GM18517 (cell line): Measurements from ENCODE around the gene PNRC1.
"Not testable (repeated sequence)": the region's sequence is repeated elsewhere in the genome, so short reads cannot be mapped to it uniquely, and the experiment has no call there.

ENCODE experiments used
- ATAC-seq: cut with Tn5 transposase; IDR thresholded peaks from one replicate; pipeline ENCODE4 v1.9.1; 2021; ENCODE audit warnings: mild to moderate bottlenecking, moderate library complexity; ENCODE audit not compliant: unreplicated experiment

Gene PNRC1

DNA sequence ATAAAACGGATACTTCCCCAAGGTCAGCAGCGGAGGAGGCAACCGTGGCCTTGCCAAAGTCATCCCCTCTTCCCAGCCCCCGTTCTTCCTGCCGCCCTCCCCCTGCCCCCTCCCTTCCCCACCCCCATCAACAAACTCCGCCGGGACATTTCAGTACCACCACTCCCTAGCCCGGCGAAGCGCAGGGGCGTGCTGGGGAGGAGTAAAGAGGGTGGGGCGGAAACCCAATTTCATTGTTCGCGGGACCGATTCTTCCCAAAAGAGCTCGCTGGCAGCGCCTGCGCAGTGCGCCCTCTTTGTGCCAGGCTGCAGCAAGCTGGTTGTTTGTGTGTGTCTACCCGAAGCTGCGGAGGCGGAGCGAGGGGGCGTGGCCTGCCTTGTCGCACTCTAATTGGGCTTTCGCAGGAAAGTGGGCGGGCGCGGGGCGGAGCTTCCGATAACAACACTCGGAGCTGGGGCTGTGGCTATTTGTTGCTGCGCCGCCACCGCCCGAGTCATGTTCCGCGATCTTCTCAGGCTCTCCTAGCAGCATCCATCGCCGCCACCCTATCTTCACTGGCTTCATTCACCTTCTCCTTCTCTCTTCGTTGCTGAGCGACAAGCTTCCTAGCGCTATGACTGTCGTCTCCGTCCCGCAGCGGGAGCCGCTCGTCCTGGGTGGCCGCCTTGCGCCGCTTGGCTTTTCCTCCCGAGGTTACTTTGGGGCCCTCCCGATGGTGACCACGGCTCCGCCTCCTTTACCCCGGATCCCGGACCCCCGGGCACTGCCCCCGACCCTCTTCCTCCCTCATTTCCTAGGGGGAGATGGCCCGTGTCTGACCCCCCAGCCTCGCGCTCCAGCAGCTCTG is at the start of gene PNRC1:
PNRC1 (plus strand) TSS at position 471 of the 848 bp plus-strand sequence; CDS start at position 615, 144 bp downstream.
- peak; percentile 85 for ATAC-seq

DNA sequence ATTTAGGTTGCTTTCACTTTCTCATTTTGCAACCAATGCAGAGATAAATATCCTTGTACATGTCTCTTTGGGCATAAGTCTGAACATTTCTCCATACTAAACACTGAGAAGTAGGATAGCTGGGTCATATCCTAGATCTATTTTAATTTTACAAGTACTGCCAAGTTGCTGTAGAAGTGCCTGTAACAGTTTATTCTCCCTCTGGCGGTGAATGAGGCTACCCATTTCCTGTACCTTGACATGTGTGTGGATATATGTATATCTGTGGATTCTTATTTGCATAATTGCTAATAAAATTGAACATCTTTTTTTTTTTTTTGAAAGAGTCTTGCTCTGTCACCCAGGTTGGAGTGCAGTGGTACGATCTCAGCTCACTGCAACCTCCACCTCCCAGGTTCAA is 48.0 kb upstream of the PNRC1 start:
- ATAC-seq: no peak

DNA sequence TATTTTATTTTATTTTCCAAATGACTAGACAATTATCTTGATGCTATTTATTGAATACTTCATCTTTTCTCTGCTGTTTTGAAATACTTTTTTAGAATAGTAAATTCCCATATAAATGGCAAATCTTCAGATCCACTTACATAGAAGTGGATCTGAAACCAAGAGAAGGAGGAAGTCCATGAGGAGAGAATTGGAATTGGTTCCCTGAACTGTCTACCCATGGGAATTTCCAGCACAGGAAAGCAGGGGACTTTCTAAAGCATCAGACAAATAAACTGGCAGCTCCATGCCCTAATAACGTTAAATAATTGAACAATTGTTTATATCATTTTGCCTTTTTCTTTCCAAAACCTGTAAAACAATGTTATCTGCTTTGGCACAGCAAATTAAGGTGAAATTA is 47.1 kb upstream of the PNRC1 start:
- ATAC-seq: no peak

DNA sequence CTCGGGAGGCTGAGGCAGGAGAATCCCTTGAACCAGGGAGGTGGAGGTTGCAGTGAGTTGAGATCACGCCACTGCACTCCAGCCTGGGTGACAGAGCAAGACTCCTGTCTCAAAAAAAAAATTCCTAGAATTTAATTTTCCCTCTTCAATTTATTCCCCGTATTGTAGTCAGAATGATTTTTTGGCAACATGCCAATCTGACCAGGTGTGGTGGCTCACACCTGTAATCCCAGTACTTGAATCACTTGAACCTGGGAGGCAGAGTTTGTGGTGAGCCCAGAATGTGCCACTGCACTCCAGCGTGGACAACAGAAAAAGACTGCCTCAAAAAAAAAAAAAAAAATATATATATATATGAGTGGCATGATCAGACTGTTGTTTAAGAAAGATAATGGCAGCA is 46.4 kb upstream of the PNRC1 start:
- ATAC-seq: not testable (repeated sequence)

DNA sequence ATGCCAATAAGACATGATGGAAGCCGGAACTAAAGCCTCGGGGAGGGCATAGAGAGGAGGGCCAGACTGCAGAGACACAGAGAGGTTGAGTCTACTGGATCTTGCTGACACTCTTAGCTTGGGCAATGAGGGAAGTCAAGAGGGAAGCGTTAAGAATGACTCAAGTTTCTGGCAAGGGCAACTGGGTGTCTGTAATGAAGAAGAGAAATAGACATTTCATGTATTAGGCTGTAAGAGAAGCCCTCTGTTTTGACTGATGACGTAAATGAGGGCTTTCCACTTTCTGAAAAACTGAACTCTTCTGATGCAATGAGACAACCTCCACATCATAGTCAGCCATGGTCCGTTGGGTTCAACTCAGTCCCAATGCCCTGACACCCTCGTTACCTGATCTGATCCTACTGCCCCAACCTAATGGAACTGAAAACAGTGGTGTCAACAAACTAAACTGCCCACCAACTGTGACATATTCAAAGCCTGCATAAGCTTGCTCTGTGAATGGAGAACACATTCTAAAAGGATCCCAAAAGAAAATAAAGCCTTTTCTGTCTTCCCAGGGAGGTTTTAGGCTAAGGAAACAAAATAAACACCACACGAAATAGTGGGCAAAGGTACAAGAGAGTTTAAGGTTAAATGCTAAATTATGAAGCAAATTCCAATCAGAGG is 45.8 kb upstream of the PNRC1 start:
- ATAC-seq: no peak

DNA sequence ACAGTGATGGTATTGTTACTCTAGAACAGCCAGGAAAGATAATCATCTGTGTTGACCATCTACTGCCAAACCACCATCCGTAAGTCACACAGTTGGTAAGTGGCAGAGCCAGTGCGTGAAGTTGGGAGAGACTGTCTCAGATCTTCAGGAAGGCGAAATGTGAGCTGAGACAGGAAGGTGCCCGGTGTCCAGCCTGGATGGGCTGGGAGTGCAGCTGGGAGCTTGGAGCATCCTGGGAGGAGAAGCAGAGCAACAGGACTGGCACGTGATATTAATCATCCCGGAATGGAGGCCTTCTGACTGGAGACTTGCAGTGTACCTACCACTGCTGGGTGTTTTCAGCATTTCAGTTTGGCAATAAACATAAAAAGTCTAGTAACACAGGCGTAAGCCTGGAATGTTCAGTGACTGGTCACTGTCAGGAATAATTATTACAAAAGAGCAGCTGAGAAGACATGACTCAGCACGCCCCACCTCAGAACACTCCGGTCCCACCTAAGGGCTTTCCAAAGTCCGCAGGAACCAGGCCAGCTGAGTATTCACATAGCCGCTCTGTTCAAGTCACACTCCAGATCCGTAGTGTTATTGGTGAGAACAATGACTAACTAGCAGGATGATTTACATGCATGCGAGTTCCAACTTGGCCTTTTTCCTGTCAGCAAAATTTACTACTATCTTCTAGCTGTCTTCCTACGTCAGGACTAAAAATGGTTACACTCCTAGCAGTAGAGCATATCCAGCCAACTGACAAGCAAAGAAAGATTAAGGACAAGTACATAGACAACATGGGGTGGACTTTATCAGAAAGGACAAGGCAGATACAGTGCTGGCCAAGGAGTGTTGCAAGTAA is 45.1 kb upstream of the PNRC1 start:
- ATAC-seq: no peak

DNA sequence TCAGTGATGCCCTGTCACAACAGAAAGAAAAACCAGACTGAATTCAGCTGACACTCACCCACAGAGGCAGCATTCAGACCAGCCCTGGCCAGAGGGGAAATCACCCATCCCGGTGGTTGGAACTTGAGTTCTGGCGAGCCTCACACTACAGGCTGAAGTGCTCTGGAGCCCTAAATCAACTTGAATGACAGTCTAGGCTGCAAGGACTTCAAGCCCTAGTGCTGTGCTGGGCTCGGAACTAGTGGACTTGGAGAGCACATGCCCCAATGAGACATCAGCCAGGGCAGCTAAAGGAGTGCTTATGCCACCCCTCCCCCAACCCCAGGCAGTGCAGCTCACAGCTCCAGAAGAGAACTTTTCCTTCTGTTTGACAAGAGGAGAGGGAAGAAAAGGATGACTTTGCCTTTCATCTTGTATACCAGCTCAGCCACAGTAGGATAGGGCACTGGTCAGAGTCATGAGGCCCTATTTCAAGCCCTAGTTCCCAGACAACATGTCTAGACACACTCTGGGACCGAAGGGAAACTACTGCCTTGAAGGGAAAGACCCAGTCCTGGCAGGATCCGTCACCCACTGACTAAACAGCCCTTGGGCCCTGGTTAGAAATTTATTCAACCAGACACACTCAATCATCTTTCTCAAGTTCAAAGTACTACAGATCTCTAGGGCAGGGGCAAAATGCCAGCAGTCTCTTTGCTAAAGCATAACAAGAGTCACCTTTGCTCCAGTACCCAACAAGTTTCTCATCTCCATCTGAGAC is 43.2 kb upstream of the PNRC1 start:
- no peak for ATAC-seq

DNA sequence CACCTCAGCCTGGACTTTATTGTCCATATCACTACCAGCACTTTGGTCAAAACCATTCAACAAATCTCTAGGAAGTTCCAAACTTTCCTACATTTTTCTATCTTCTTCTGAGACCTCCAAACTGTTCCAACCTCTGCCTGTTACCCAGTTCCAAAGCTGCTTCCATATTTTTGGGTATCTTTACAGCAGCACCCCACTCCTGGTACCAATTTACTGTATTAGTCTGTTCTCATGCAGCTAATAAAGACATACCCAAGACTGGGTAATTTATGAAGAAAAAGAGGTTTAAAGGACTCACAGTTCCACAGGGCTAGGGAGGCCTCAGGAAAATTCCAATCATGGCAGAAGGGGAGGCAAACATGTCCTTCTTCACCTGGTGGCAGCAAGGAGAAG is 42.7 kb upstream of the PNRC1 start:
- not testable (repeated sequence) for ATAC-seq

DNA sequence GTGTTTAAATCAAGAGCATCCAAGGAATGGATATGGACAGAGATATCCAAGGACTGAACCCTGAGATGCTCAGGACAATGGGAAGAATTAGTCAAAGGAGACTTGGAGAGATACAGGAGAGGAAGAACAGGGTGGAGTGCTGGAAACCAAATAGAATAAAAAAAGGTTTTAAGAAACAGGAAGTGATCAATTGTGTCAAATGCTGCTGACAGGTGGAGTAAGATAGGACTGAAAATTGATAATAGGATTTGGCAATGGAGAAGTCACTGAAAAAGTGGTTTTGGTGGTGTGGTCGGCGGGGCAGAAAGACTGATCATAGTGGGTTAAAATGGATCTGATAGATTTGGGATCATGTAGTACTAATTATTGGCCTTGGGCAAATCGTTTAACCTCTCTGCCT is 37.9 kb upstream of the PNRC1 start:
- ATAC-seq: no peak

DNA sequence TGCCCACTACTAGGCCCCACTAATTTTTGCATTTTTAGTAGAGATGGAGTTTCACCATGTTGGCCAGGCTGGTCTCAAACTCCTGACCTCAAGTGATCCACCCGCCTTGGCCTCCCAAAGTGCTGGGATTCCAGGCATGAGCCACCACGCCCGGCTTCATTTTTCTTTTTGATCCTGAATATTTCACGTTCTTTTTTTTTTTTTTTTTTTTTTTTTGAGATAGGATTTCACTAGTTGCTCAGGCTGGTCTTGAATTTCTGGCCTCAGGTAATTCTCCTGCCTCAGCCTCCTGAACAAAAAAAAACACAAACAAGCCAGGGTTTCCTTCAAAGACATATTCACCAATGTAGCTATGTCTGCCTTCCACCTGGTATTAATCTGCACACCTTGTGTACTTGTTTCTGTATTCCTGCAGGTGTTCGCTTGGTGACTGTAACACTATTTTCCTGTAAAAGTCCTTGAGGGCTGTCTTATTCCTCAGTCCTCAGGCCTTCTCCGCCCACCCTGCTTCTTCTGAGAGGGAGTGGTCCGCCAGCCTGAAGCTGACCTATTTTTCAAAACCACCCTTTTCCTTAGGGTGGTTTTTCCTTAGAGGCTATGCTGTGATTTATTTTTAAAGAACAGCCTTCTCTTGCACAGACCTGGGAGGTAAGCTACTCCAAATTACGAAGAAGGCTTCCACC is 36.1 kb upstream of the PNRC1 start:
- ATAC-seq: no peak

DNA sequence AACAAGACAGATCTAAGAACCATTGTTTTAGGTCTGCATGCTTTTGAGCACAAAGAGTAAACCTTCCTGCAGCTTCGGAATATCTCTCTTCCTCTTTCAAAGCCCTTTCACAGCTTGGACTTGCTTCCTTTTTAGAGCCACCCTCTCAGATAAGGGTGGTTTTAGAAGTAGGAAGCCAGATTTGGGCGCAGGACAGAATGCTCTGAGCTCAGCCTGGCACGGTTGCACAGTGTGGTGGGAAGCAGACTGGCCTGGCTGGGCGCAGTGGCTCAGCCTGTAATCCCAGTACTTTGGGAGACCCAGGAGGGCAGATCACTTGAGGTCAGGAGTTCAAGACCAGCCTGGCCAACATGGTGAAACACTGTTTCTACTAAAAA is 35.6 kb upstream of the PNRC1 start:
- no peak for ATAC-seq

DNA sequence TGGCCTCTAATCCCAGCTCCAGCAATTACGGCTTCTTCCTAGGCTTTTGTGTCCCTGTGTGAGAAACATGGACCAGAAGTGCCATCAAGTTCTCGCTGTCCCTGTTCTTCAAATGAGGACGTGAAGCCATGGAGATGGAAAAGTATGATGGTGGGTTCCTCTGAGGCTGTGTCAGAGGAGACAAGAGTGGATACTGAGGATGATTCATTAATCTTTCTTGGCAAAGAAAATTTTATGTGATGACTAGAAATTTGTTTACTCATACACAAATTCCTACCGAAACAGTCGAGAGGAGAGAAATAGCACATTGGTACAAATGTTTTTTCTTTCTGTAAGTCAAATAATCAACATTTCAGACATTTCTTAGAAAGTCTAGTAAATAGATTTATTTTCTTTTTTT is 35.0 kb upstream of the PNRC1 start:
- ATAC-seq: no peak

DNA sequence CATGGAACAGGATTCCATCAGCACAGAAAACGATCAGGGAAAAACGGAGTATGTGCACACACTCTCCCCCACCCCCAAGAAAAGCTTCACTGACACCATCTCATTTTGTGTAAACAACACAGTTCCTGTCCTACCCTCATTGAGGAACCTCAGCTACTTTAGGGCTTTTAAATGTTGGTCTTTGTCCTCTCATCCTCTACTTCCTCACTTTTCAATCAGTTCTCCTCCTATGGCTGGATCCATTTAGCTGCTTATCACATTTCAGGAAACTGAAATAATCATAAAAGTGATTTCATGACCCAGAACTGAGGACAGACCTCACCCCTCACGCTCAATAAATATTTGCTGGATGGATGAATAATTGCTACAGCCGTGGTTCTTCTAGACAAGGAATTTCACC is 33.1 kb upstream of the PNRC1 start:
- ATAC-seq: no peak

DNA sequence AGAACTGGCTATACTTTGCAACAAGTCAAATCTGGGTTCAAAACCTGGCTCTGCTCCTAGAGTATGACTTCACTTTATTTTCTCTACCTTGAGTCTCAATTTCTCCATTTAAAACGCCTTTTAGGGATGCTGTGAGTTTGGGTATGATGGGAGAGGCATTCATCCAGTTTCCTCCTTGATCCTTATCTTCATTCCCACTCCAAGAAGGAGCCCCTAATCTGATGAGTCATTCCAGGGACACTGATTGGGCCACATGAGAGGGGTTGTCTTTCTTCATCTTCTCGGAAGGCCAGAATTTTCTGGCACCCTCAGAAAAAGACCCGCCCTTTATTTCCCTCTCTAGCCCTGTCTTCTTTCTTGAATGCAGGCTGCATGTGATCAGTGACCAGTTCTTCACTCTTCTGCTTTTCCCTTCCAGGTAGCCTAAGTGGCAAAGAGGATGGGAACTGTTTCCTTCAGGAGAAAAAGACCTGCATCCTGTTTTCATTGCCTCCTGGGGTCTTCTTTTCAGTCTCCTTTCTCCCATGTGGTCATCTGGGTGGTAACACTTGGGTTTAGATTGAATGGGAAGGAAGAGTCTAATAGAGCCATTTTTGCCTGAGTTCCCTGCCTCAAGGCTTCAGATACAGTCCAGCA is 32.1 kb upstream of the PNRC1 start:
- no peak for ATAC-seq

DNA sequence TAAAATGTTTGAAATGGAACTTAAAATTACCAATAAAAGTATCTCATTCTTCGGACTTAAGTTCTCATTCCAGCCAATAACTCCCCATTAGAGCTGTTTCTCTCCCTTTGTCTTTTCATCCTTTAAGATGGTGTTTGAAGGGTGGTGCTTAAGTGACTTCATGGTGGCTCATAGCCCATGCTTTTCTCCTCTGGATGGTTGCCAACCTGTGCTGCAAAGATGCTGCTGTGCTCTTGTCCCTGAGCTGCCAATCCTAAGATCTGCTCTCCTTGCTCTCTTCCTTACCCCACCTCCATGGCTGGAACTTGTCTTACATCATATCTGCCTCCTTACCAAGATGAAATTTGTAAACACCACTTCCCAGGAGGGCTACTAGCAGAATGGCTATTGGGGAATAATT is 31.6 kb upstream of the PNRC1 start:
- no peak for ATAC-seq

DNA sequence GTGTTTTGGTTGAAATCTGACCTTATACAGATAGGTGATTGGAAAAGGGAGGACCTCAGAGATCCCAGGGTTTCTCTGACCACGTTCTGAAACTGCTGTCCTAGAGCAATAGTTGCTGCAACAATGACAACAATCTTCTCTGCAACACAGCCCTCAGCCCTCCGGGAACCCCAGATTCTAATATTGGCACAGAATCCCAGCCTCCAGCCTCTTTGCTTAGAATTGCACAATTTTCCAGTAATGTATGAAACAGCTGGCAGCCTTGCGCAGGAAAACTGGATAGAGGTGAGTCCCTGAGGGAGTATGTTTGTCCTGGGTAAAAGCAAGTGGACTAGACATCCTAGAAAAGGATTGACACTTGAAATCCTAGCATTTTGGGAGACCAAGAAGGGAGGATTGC is 30.4 kb upstream of the PNRC1 start:
- ATAC-seq: no peak

DNA sequence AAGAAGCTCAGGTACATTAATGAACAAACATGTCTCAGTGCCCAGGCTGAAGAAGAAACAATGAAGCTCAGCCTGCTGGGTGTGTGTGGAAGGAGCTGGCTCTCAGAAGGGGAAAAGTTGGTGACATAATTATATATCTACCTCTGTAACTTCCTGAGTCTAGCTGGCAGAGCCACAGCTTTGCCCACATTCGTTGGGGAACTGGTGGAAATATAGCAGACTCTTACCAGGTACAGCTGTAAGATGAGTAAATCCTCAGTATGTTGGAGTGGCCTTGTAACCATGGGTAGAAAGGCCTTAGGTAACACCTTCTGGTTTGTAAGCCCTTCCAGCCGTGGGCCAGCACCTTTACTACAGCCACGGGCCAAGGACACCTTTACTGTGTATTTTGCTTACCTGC is 29.9 kb upstream of the PNRC1 start:
- ATAC-seq: no peak

DNA sequence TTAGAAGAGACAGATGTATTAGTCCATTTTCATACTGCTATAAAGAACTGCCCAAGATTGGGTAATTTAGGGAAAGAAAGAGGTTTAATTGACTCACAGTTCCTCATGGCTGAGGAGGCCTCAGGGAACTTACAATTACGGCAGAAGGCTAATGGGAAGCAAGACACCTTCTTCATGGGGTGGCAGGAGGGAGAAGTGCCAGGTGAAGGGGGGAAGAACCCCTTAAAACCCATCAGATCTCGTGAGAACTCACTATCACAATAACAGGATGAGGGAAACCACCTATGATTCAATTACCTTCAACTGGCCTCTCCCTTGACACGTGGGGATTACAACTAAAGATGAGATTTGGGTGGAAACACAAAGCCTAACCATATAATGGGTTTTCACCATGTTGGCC is 28.9 kb upstream of the PNRC1 start:
- ATAC-seq: no peak

DNA sequence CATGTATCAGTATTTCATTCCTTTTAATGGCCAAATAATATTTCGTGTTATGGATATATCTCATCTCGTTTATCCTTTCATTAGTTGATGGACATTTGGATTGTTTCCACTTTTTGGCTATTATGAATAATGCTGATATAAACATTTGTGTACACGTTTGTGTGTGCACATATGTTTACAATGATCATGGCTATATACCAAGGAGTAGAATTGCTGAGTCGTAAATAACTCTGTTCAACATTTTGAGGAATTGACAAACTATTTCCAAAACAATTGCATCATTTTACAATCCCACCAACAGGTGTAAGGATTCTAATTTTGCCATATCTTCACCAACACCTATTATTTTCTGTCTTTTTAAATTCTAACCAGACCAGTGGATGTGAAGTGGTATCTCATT is 26.3 kb upstream of the PNRC1 start:
- ATAC-seq: no peak

DNA sequence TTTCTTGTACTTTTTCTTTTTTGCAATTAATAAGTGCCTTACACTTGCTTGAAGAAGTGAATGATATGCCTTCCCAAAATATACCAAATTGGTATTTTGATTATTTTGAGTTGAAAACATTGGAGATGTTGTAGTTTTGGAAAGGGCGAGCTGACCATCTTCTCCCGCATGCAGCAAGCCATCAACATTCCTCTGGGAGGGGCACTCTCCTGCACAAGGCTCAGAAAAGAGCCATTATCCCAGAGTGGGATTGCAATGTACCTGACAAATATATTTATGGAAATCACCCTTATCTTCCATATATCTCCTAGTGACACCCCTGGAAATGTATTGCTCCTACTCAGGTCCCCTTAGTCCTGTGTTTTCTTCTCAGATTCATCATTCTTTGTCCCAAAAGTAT is 22.8 kb upstream of the PNRC1 start:
- ATAC-seq: no peak
